Loucy (cell line): ENCODE measurements around the gene PHPT1.

Source experiments
- EZH2phosphoT487 ChIP-seq: fragments of 200-600 bp; IDR thresholded peaks from 2 replicates; pipeline ENCODE4 v1.6.1; 2018; ENCODE audit warnings: antibody characterized with exemption, mild to moderate bottlenecking, moderate library complexity, borderline replicate concordance
- TF ChIP-seq, protein P1 (sequence below): fragments of 200-600 bp; sonication (generic); conservative IDR thresholded peaks from 2 replicates; pipeline ENCODE4 v1.5.1; 2014; ENCODE audit warnings: mild to moderate bottlenecking, antibody characterized with exemption, low read length

DNA sequence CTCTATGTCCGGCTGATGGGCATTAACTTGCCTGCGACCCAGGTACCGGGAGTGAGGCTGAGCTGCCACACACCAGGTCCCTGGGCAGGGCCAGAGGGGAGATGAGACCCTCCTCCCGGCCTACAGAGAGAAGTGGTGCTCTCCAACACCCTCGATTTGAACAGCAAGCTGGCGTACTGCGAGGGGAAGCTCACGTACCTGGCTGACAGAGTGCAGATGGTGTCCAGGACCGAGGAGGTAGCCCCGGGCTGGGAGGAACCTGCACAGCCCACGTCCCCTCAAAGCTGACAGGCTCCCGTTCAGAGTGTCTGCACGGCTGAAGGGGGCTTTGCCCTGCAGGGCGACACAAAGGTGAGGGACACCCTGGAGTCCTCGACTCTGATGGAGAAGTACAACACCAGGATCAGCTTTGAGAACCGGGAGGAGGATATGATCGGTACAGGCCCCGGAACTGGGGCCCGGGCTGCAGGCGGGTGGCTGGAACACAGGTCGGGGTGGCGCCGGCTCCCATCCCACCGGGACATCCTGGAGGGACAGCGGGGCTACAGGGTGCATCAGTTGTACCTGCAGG, 42.5 kb upstream of the PHPT1 start:
- TF ChIP-seq, protein P1, sequence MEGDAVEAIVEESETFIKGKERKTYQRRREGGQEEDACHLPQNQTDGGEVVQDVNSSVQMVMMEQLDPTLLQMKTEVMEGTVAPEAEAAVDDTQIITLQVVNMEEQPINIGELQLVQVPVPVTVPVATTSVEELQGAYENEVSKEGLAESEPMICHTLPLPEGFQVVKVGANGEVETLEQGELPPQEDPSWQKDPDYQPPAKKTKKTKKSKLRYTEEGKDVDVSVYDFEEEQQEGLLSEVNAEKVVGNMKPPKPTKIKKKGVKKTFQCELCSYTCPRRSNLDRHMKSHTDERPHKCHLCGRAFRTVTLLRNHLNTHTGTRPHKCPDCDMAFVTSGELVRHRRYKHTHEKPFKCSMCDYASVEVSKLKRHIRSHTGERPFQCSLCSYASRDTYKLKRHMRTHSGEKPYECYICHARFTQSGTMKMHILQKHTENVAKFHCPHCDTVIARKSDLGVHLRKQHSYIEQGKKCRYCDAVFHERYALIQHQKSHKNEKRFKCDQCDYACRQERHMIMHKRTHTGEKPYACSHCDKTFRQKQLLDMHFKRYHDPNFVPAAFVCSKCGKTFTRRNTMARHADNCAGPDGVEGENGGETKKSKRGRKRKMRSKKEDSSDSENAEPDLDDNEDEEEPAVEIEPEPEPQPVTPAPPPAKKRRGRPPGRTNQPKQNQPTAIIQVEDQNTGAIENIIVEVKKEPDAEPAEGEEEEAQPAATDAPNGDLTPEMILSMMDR = no peak
- no peak for TF ChIP-seq EZH2phosphoT487
